ENCODE results near the gene CCR2. TPM values are rescaled to one million over a fixed set of nuclear protein-coding genes. Genes with fewer than 3 reads are reported as not detected.

The CCR2 gene
- total and polyA plus RNA-seq, 2 of the 4 experiments (the other 2 are of a cell fraction): not detected

- in situ Hi-C loops (cut with MboI; ENCODE audit: low sequenced_read_pairs): no loop called here
- BruUV-seq (replicated peaks): no TSS peak
Observed at GRCh38 chr3:46367811-46368210, 13.9 kb downstream of the CCR2 start.

More at GRCh38 chr3:46367811-46368210, 13.9 kb downstream of the CCR2 start:
- Histone ChIP-seq H2BK15ac (ENCODE audit: low read depth, low read length) (no peak overlapping the region), H2BK5ac (ENCODE audit: low read depth, low read length, poor library complexity, severe bottlenecking) (no peak overlapping the region), H2AK9ac (replicated peaks; ENCODE audit: low read depth, low read length, poor library complexity) (no peak overlapping the region), H3K4ac (ENCODE audit: low read depth, low read length) (no peak overlapping the region), H3K79me1 (ENCODE audit: low read depth in 1 of 2, low read length in 2 of 2) (no peaks in the 10 kb centered on the region), H4K91ac (ENCODE audit: insufficient read depth, low read depth, low read length) (no peak overlapping the region), H3K4me1 (ENCODE audit: control insufficient read depth, insufficient read depth, low read length) (no peaks in the 10 kb centered on the region), H2BK20ac (ENCODE audit: low read depth, low read length) (no peak overlapping the region), H4K8ac (ENCODE audit: low read depth in 2 of 2, low read length in 2 of 2) (no peak overlapping the region), H2BK120ac (ENCODE audit: low read depth, low read length) (no peak overlapping the region), H2AK5ac (ENCODE audit: low read depth, low read length) (no peak overlapping the region), H3K18ac (ENCODE audit: low read depth, low read length) (no peak overlapping the region), H3K23ac (ENCODE audit: low read depth, low read length) (no peak overlapping the region), H3K14ac (replicated peaks; ENCODE audit: low read depth, low read length) (no peak overlapping the region), H3K9ac (ENCODE audit: low read depth, low read length) (no peak overlapping the region), H3K9me1 (ENCODE audit: insufficient read depth, low read length) (no peaks in the 10 kb centered on the region), H3K4me2 (ENCODE audit: low read depth, low read length) (no peak overlapping the region), H3K4me3 (ENCODE audit: insufficient read depth, low read depth, low read length) (no peak overlapping the region), H3K27ac (ENCODE audit: insufficient read depth, low read length) (no peak overlapping the region), H3K9me3 (ENCODE audit: control insufficient read depth, insufficient read depth, low read length) (no peaks in the 10 kb centered on the region), H3K56ac (ENCODE audit: extremely low read depth, insufficient read depth, low read length) (no peak overlapping the region), H2AFZ (replicated peaks; ENCODE audit: low read length, poor library complexity) (no peak overlapping the region), H4K20me1 (ENCODE audit: insufficient read depth, low read length) (no peaks in the 10 kb centered on the region), H3K27me3 (ENCODE audit: control insufficient read depth, insufficient read depth, low read length) (peaks cover 38% of the 10 kb centered on the region), H3K36me3 (ENCODE audit: control insufficient read depth, insufficient read depth, low read length) (no peaks in the 10 kb centered on the region), H4K5ac (ENCODE audit: low read depth, low read length) (no peak overlapping the region)
- TF ChIP-seq RCOR1 (IDR thresholded peaks at IDR 0.05; ENCODE audit: insufficient replicate concordance, low read length): no peak
- no peak for TF ChIP-seq NFE2L2 (IDR thresholded peaks at IDR 0.05; ENCODE audit: low read depth, low read length)
- no peak for TF ChIP-seq MXI1 (IDR thresholded peaks at IDR 0.05; ENCODE audit: borderline replicate concordance, low read depth, low read length)
- no peak for TF ChIP-seq CTCF (conservative IDR thresholded peaks at IDR 0.05; ENCODE audit: low read depth, low read length)
- TF ChIP-seq CHD1 (IDR thresholded peaks at IDR 0.05; ENCODE audit: low read depth, low read length): no peak
- no peak for TF ChIP-seq POLR2A (IDR thresholded peaks at IDR 0.05; ENCODE audit: low read depth, low read length)
- TF ChIP-seq RFX5 (IDR thresholded peaks at IDR 0.05; ENCODE audit: low read depth, low read length): no peak
- TF ChIP-seq USF2 (IDR thresholded peaks at IDR 0.05; ENCODE audit: low read depth, low read length): no peak
- TF ChIP-seq CEBPB (IDR thresholded peaks at IDR 0.05; ENCODE audit: low read depth, low read length): no peak
- TF ChIP-seq SMC3 (IDR thresholded peaks at IDR 0.05; ENCODE audit: low read depth, low read length): no peak
- no peak for TF ChIP-seq ELK1 (IDR thresholded peaks at IDR 0.05; ENCODE audit: borderline replicate concordance, low read depth, low read length)
- TF ChIP-seq RAD21 (IDR thresholded peaks at IDR 0.05; ENCODE audit: low read length): no peak
- no peak for TF ChIP-seq BHLHE40 (IDR thresholded peaks at IDR 0.05; ENCODE audit: low read depth, low read length)
- TF ChIP-seq MAFK (IDR thresholded peaks at IDR 0.05; ENCODE audit: low read depth, low read length): no peak
- TF ChIP-seq FOS (IDR thresholded peaks at IDR 0.05; ENCODE audit: low read depth, low read length): no peak
- TF ChIP-seq MAZ (IDR thresholded peaks at IDR 0.05; ENCODE audit: borderline replicate concordance, low read depth, low read length): no peak
- dilution Hi-C loops (cut with HindIII; ENCODE audit: low sequenced_read_pairs, unreplicated experiment) (no loop called here), intact Hi-C loops (cut with micrococcal nuclease) (no loop called here)
- ChIA-PET CTCF (interaction anchor here (1.5 kb wide), 1 partner anchor 14 kb away, joined by 4 read pairs; the partner anchor contains the start of gene CCR2), POLR2A (ENCODE audit: unreplicated experiment) (no interaction called here)
- DNase-seq: no peak
- no peak for ATAC-seq (ENCODE audit: low read depth)
- no CpG with 5 or more reads among the region's 5 CpGs for WGBS, 2 experiments (ENCODE audit: extremely low coverage in 2 of 2, insufficient read length in 1 of 2)
